ENCODE measurements around the gene EXTL2. TPM values are rescaled to one million over a fixed set of nuclear protein-coding genes. Genes with fewer than 3 reads are reported as not detected.

Gene EXTL2
- total RNA-seq, 1 experiment from 2014 or later = 13.8 TPM

- no peak for TF ChIP-seq CTCF (IDR thresholded peaks at IDR 0.05; ENCODE audit: unreplicated experiment)
- no peak overlapping the region for H3K4me3 Mint-ChIP-seq (ENCODE audit: low read depth, unreplicated experiment)
- H3K27ac Mint-ChIP-seq (ENCODE audit: unreplicated experiment) = no peak overlapping the region
- H3K9me3 Mint-ChIP-seq (ENCODE audit: low read depth, unreplicated experiment) = peaks cover 2% of the 10 kb centered on the region
- intact Hi-C loops (cut with micrococcal nuclease; ENCODE audit: unreplicated experiment) = no loop called here
- H3K36me3 Mint-ChIP-seq (ENCODE audit: insufficient read depth, unreplicated experiment) = no peaks in the 10 kb centered on the region
- no TSS peak for BruUV-seq (replicated peaks)
- DNase-seq = peak; percentile 2
- CTCF ChIA-PET = interaction anchor here (0.6 to 1.3 kb wide), 2 partner anchors 11 to 601 kb away, joined by 4 read pairs; partner anchors contain the start of gene EXTL2
- no peaks in the 10 kb centered on the region for H3K27me3 Mint-ChIP-seq (ENCODE audit: unreplicated experiment)
- H3K4me1 Mint-ChIP-seq (ENCODE audit: low read depth, unreplicated experiment) = peaks cover 10% of the 10 kb centered on the region
These were observed 10.7 kb downstream of the EXTL2 start for GRCh38 chr1:100883963-100884362.

- Mint-ChIP-seq H3K9me3 (ENCODE audit: low read depth, unreplicated experiment) (no peaks in the 10 kb centered on the region), H3K4me1 (ENCODE audit: low read depth, unreplicated experiment) (peaks cover 10% of the 10 kb centered on the region), H3K36me3 (ENCODE audit: insufficient read depth, unreplicated experiment) (no peaks in the 10 kb centered on the region), H3K27ac (ENCODE audit: unreplicated experiment) (no peak overlapping the region), H3K4me3 (ENCODE audit: low read depth, unreplicated experiment) (no peak overlapping the region), H3K27me3 (ENCODE audit: unreplicated experiment) (no peaks in the 10 kb centered on the region)
- no peak for TF ChIP-seq CTCF (IDR thresholded peaks at IDR 0.05; ENCODE audit: unreplicated experiment)
- intact Hi-C loops (cut with micrococcal nuclease; ENCODE audit: unreplicated experiment) = no loop called here
- BruUV-seq (replicated peaks) = no TSS peak
- no peak for DNase-seq
- CTCF ChIA-PET = no interaction called here
These were observed 11.9 kb downstream of the EXTL2 start for GRCh38 chr1:100882698-100883097.

- BruUV-seq (replicated peaks) = no TSS peak
- Mint-ChIP-seq H3K27me3 (ENCODE audit: unreplicated experiment) (no peaks in the 10 kb centered on the region), H3K4me1 (ENCODE audit: low read depth, unreplicated experiment) (peaks cover 10% of the 10 kb centered on the region), H3K27ac (ENCODE audit: unreplicated experiment) (no peak overlapping the region), H3K9me3 (ENCODE audit: low read depth, unreplicated experiment) (no peaks in the 10 kb centered on the region), H3K36me3 (ENCODE audit: insufficient read depth, unreplicated experiment) (no peaks in the 10 kb centered on the region), H3K4me3 (ENCODE audit: low read depth, unreplicated experiment) (no peak overlapping the region)
- no peak for TF ChIP-seq CTCF (IDR thresholded peaks at IDR 0.05; ENCODE audit: unreplicated experiment)
- intact Hi-C loops (cut with micrococcal nuclease; ENCODE audit: unreplicated experiment) = no loop called here
- no peak for DNase-seq
- CTCF ChIA-PET = no interaction called here
These were observed 13.0 kb downstream of the EXTL2 start for GRCh38 chr1:100881687-100882086.

- CTCF ChIA-PET = no interaction called here
- BruUV-seq (replicated peaks) = no TSS peak
- Mint-ChIP-seq H3K36me3 (ENCODE audit: insufficient read depth, unreplicated experiment) (no peaks in the 10 kb centered on the region), H3K4me3 (ENCODE audit: low read depth, unreplicated experiment) (no peak overlapping the region), H3K27ac (ENCODE audit: unreplicated experiment) (no peak overlapping the region), H3K4me1 (ENCODE audit: low read depth, unreplicated experiment) (peaks cover 10% of the 10 kb centered on the region), H3K27me3 (ENCODE audit: unreplicated experiment) (no peaks in the 10 kb centered on the region), H3K9me3 (ENCODE audit: low read depth, unreplicated experiment) (no peaks in the 10 kb centered on the region)
- DNase-seq = no peak
- intact Hi-C loops (cut with micrococcal nuclease; ENCODE audit: unreplicated experiment) = no loop called here
- no peak for TF ChIP-seq CTCF (IDR thresholded peaks at IDR 0.05; ENCODE audit: unreplicated experiment)
These were observed 15.2 kb downstream of the EXTL2 start for GRCh38 chr1:100879422-100879821.

All from Calu3 (cell line).